ENCODE results near the gene PLEK2. TPM values are rescaled to one million over a fixed set of nuclear protein-coding genes. Genes with fewer than 3 reads are reported as not detected.

The PLEK2 gene
- total and polyA plus RNA-seq, 2 donors (not counting 3 experiments of a cell fraction or from before 2014, with no cell fraction given) = 1.4 to 3.8 TPM

- no TSS peak for BruUV-seq (replicated peaks)
- no peak for FAIRE-seq
- H3K9ac ChIP-seq (replicated peaks; ENCODE audit: extremely low read depth, insufficient read depth, low read length) = no peak overlapping the region
- no peak overlapping the region for H3K4me2 ChIP-seq (ENCODE audit: insufficient read depth, low read length)
- TF ChIP-seq JUN (IDR thresholded peaks at IDR 0.05; ENCODE audit: borderline replicate concordance, insufficient read depth, insufficient read length, low read depth) (no peak), POLR2AphosphoS5 (IDR thresholded peaks at IDR 0.05; ENCODE audit: insufficient read depth, low read depth, low read length) (no peak), GATA2 (IDR thresholded peaks at IDR 0.05; ENCODE audit: insufficient read depth, insufficient read length, low read depth, low read length) (no peak), MYC (IDR thresholded peaks at IDR 0.05; ENCODE audit: low read depth, low read length) (no peak), FOS (IDR thresholded peaks at IDR 0.05; ENCODE audit: borderline replicate concordance, insufficient read depth, low read length) (no peak)
- TF ChIP-seq, protein P1, sequence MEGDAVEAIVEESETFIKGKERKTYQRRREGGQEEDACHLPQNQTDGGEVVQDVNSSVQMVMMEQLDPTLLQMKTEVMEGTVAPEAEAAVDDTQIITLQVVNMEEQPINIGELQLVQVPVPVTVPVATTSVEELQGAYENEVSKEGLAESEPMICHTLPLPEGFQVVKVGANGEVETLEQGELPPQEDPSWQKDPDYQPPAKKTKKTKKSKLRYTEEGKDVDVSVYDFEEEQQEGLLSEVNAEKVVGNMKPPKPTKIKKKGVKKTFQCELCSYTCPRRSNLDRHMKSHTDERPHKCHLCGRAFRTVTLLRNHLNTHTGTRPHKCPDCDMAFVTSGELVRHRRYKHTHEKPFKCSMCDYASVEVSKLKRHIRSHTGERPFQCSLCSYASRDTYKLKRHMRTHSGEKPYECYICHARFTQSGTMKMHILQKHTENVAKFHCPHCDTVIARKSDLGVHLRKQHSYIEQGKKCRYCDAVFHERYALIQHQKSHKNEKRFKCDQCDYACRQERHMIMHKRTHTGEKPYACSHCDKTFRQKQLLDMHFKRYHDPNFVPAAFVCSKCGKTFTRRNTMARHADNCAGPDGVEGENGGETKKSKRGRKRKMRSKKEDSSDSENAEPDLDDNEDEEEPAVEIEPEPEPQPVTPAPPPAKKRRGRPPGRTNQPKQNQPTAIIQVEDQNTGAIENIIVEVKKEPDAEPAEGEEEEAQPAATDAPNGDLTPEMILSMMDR (IDR thresholded peaks at IDR 0.05; ENCODE audit: extremely low read depth in 1 of 2, insufficient read depth in 1 of 2, low read depth in 1 of 2, low read length in 2 of 2) = no peak
- TF ChIP-seq, protein P2, sequence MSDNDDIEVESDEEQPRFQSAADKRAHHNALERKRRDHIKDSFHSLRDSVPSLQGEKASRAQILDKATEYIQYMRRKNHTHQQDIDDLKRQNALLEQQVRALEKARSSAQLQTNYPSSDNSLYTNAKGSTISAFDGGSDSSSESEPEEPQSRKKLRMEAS (IDR thresholded peaks at IDR 0.05; ENCODE audit: insufficient read depth, insufficient read length) = no peak
- no peaks in the 10 kb centered on the region for H3K9me1 ChIP-seq (replicated peaks; ENCODE audit: control insufficient read depth, extremely low read depth, insufficient read depth, low read length)
- no peaks in the 10 kb centered on the region for H3K9me3 ChIP-seq (replicated peaks; ENCODE audit: control insufficient read depth, insufficient read depth, low read length)
- dilution Hi-C loops (cut with MboI; ENCODE audit: extremely low pct_ligation_motif_present, low sequenced_read_pairs) = no loop called here
- intact Hi-C loops (cut with micrococcal nuclease) = no loop called here
- no peak overlapping the region for H3K4me3 ChIP-seq (replicated peaks in 1 of 3; ENCODE audit: insufficient read depth in 1 of 3, low read depth in 1 of 3, low read length in 3 of 3)
- ChIA-PET POLR2A (no interaction called here), CTCF (no interaction called here)
- no peaks in the 10 kb centered on the region for H3K79me2 ChIP-seq (ENCODE audit: control insufficient read depth, insufficient read depth, low read length)
- peaks cover 16% of the 10 kb centered on the region for H3K4me1 ChIP-seq (ENCODE audit: control insufficient read depth, extremely low read depth, insufficient read depth, low read length)
- H3K36me3 ChIP-seq (ENCODE audit: control insufficient read depth in 2 of 2, extremely low read depth in 1 of 2, insufficient read depth in 2 of 2, low read length in 2 of 2) = no peaks in the 10 kb centered on the region
- H2AFZ ChIP-seq (ENCODE audit: low read depth, low read length) = no peak overlapping the region
- no peak for DNase-seq (ENCODE audit: low read depth, low spot score)
- H3K27ac ChIP-seq (ENCODE audit: insufficient read depth, low read depth, low read length) = no peak overlapping the region
- no peaks in the 10 kb centered on the region for H4K20me1 ChIP-seq (replicated peaks; ENCODE audit: control insufficient read depth, extremely low read depth, insufficient read depth, low read length)
- H3K27me3 ChIP-seq (ENCODE audit: control insufficient read depth in 2 of 2, insufficient read depth in 2 of 2, low read length in 2 of 2) = no peaks in the 10 kb centered on the region
Measured at GRCh38 chr14:67393689-67394088, 18.3 kb downstream of the PLEK2 start.
